H1 (cell line): ENCODE measurements around the gene SMG9.

ENCODE experiments used
- CBX5 ChIP-seq: fragments of 300-800, 300-1000 bp; sonication (generic); IDR thresholded peaks from 2 replicates; pipeline ENCODE4 v1.7.1; 2016; ENCODE audit warnings: antibody characterized with exemption, low read length, low read depth
- EGR1 ChIP-seq: IDR thresholded peaks from 2 replicates; pipeline ENCODE4 v1.6.1; 2011; ENCODE audit warnings: low read depth, low read length, borderline replicate concordance
- EZH2 ChIP-seq: fragments of 200-600 bp; sonication (generic); IDR thresholded peaks from 2 replicates; pipeline ENCODE4 v1.7.1; 2012; ENCODE audit warnings: low read depth, mild to moderate bottlenecking, moderate library complexity, low read length, inconsistent platforms; ENCODE audit not compliant: severe bottlenecking
- PHF8 ChIP-seq: fragments of 200-600 bp; sonication (generic); conservative IDR thresholded peaks from 2 replicates; pipeline ENCODE4 v1.7.1; 2012; ENCODE audit warnings: low read depth, mild to moderate bottlenecking, inconsistent platforms, low read length, moderate library complexity
- POLR2A ChIP-seq, 2 experiments: IDR thresholded peaks; 1 replicate in 1 of 2; 2 replicates in 1 of 2; pipeline ENCODE4 v1.6.1; 2011; ENCODE audit warnings: low read depth in 2 of 2, low read length in 2 of 2, mild to moderate bottlenecking in 2 of 2; ENCODE audit errors: control extremely low read depth in 1 of 2
- POLR2AphosphoS5 ChIP-seq: IDR thresholded peaks from 2 replicates; pipeline ENCODE4 v1.6.1; 2011; ENCODE audit warnings: low read depth, low read length
- RNF2 ChIP-seq: fragments of 200-900, 300-1000 bp; sonication (generic); IDR thresholded peaks from 2 replicates; pipeline ENCODE4 v1.7.1; 2016; ENCODE audit warnings: borderline replicate concordance, low read depth, mild to moderate bottlenecking, antibody characterized with exemption, low read length; ENCODE audit not compliant: poor library complexity, severe bottlenecking; ENCODE audit errors: missing control alignments
- RXRA ChIP-seq: IDR thresholded peaks from 2 replicates; pipeline ENCODE4 v1.6.1; 2011; ENCODE audit warnings: low read depth, mild to moderate bottlenecking, low read length, moderate library complexity; ENCODE audit not compliant: insufficient read depth
- SIN3A ChIP-seq, 2 experiments: IDR thresholded peaks in 1 of 2; conservative IDR thresholded peaks in 1 of 2; 2 replicates each; pipeline ENCODE4 v1.6.1; 2011 to 2012; ENCODE audit warnings: low read length in 2 of 2, improper control_type of control experiment in 1 of 2, low read depth in 1 of 2, mild to moderate bottlenecking in 1 of 2
- TAF1 ChIP-seq: IDR thresholded peaks from 2 replicates; pipeline ENCODE4 v1.6.1; 2011; ENCODE audit warnings: mild to moderate bottlenecking, low read depth, low read length
- YY1 ChIP-seq: IDR thresholded peaks from 2 replicates; pipeline ENCODE4 v1.6.1; 2011; ENCODE audit warnings: low read depth, mild to moderate bottlenecking, low read length
- TF ChIP-seq, protein P1 (sequence below), 3 experiments: IDR thresholded peaks; 1 replicate in 2 of 3; 2 replicates in 1 of 3; pipeline versions ENCODE4 v1.5.1 to v1.6.1; 2011; ENCODE audit warnings: low read length in 3 of 3, mild to moderate bottlenecking in 3 of 3, inconsistent platforms in 2 of 3, low read depth in 1 of 3, moderate library complexity in 1 of 3; ENCODE audit not compliant: insufficient read depth in 1 of 3; ENCODE audit errors: control extremely low read depth in 1 of 3
- TF ChIP-seq, protein P2 (sequence below): IDR thresholded peaks from 2 replicates; pipeline ENCODE4 v1.6.1; 2012; ENCODE audit warnings: inconsistent platforms

DNA sequence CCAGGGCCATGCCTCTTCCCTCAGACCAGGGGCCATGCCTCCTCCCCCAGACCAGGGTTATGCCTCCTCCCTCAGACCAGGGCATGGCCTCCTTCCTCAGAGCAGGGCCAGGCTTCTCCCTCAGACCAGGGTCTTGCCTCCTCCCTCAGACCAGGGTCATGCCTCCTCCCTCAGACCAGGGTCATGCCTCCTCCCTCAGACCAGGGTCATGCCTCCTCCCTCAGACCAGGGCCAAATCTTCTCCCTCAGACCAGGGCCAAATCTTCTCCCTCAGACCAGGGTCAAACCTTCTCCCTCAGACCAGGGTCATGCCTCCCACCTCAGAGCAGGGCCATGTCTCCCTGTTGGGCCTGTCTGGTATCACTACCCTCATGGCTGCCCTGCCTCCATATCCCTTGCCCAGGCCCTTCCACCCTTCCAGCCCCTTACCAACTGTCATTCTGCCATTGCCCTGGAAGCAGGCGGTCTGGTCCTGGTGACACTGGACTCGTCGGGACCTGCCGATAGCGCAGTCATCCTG, 43.3 kb upstream of the SMG9 start:
- TF ChIP-seq TAF1: no peak
- TF ChIP-seq EGR1: no peak
- TF ChIP-seq, protein P1, sequence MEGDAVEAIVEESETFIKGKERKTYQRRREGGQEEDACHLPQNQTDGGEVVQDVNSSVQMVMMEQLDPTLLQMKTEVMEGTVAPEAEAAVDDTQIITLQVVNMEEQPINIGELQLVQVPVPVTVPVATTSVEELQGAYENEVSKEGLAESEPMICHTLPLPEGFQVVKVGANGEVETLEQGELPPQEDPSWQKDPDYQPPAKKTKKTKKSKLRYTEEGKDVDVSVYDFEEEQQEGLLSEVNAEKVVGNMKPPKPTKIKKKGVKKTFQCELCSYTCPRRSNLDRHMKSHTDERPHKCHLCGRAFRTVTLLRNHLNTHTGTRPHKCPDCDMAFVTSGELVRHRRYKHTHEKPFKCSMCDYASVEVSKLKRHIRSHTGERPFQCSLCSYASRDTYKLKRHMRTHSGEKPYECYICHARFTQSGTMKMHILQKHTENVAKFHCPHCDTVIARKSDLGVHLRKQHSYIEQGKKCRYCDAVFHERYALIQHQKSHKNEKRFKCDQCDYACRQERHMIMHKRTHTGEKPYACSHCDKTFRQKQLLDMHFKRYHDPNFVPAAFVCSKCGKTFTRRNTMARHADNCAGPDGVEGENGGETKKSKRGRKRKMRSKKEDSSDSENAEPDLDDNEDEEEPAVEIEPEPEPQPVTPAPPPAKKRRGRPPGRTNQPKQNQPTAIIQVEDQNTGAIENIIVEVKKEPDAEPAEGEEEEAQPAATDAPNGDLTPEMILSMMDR (IDR thresholded peaks at IDR 0.05; ENCODE audit: control extremely low read depth in 1 of 3, insufficient read depth in 1 of 3, low read depth in 1 of 3, low read length in 3 of 3): no peak
- no peak for TF ChIP-seq POLR2A (IDR thresholded peaks at IDR 0.05; ENCODE audit: control extremely low read depth in 1 of 2, low read depth in 2 of 2, low read length in 2 of 2)
- TF ChIP-seq, protein P2, sequence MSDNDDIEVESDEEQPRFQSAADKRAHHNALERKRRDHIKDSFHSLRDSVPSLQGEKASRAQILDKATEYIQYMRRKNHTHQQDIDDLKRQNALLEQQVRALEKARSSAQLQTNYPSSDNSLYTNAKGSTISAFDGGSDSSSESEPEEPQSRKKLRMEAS: no peak
- TF ChIP-seq CBX5: no peak
- TF ChIP-seq SIN3A (conservative IDR thresholded peaks at IDR 0.05 in 1 of 2, IDR thresholded peaks at IDR 0.05 in 1 of 2; ENCODE audit: low read depth in 1 of 2, low read length in 2 of 2): no peak
- TF ChIP-seq PHF8: no peak
- TF ChIP-seq RNF2: no peak
- TF ChIP-seq YY1: no peak
- no peak for TF ChIP-seq POLR2AphosphoS5
- no peak for TF ChIP-seq RXRA
- no peak for TF ChIP-seq EZH2
